Activated effector memory CD4-positive, alpha-beta T cell treated with Interleukin-2 at 50 U/mL for 16 hours (primary cell): ENCODE data around the gene A1BG.
"Not testable (repeated sequence)": the region's sequence is repeated elsewhere in the genome, so short reads cannot be mapped to it uniquely, and the experiment has no call there.

Experiments
- DNase-seq: peaks from one replicate; pipeline ENCODE4 v3.0.0-alpha.2; 2020

The A1BG gene

GRCh38 chr19:58356766-58357480, 3.6 kb upstream of the A1BG start:
- DNase-seq: no peak

GRCh38 chr19:58355908-58356765, 2.8 kb upstream of the A1BG start:
- DNase-seq: peak; percentile 34

DNA sequence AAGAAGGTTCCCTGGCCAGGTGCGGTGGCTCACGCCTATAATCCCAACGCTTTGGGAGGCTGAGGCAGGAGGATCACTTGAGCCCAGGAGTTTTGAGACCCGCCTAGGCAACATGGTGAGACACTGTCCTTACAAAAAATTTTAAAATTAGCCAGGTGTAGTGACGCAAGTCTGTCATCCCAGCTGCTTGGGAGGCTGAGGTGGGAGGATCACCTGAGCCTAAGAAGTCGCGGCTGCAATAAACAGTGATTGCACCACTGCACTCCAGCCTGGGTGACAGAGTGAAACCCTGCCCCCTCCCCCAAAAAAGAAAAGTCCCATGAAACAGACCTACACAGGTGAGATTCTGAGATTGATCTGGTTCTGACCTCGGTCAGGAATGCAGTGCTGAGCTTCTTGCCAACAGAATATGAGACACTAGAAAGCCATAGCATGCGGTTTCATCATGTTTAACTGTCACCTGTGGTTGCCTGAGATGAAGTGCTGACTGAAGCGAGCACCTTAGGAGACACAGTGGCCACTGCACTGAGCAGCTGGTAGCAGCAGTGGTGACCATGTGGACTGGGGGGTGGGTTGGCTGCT, 2.0 kb upstream of the A1BG start:
- no peak for DNase-seq

- no peak for DNase-seq
These were observed 1.3 kb upstream of the A1BG start for GRCh38 chr19:58354478-58355030.

DNA sequence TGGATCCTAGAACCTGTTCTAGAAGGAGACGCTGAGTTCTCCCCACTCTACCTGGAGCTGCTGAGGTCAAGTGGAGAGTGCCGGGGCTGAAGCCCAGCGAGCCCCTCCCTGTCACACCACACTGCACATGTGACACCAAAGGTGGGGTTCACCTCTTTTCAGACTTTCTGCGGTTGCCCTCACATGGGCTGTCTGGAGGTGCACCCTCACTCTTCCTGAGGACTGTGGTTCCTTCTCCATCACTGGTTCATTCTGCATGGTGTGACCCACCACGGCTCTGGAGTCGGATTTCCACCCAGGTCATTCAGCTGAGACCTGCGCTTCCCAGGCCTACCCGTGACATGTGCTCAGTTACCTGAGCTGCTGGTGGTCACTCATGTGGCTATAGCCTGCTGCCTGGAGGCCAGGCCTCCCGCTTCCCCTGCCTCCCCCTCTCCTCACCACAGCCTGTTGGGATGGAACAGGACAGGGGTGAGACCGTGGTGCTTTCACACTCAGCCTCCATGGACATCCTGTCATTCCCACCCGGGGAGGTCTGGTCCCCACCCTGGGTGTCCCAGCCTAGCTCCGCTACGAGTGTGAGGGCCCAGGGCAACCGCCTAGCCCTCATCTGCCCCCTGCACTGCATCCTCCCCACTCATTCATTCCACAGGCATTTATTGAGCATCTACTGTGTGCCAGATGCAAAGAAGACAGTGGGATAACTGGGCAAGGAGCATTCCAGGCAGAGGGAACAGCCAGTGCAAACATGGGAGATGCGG, 605 bp upstream of the A1BG start:
- DNase-seq: no peak

- DNase-seq: no peak
These were observed 1.1 kb downstream of the A1BG start for GRCh38 chr19:58351990-58352755.

DNA sequence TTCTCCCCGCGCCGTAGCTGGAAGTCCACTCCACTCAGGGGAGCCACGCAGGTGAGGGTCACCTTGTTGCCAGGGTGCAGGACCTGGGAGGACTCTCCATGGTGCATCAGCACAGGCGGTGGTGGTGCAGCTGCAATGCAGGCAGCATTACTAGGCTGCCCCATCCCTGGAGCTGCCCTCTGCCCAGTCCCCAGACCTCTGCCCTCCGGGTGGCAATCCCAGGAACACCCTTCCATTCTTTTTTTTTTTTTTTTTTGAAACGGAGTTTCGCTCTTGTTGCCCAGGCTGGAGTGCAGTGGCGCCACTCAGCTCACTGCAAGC, 1.8 kb downstream of the A1BG start:
- no peak for DNase-seq

GRCh38 chr19:58350871-58351557, 2.3 kb downstream of the A1BG start:
- no peak for DNase-seq

GRCh38 chr19:58350001-58350861, 3.1 kb downstream of the A1BG start:
- DNase-seq: no peak

DNA sequence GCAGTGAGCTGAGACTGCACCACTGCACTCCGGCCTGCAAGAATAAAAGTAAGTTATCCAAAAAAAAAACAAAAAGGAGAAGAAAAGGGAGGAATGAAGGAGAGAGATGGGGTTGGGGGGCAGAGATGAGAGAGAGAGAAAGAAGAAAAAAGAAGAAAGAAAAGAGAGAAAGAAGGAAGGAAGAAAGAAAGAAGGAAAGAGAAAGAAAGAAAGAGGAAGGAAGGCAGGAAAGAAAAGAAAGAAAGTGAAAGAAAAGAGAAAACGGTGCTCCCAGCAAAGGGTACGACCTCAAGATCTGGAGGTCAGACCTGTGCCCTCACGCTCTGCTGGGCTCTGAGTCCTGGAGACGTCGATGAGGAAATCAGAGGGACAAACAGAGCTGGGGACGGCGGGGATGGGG, 3.7 kb downstream of the A1BG start:
- no peak for DNase-seq

DNA sequence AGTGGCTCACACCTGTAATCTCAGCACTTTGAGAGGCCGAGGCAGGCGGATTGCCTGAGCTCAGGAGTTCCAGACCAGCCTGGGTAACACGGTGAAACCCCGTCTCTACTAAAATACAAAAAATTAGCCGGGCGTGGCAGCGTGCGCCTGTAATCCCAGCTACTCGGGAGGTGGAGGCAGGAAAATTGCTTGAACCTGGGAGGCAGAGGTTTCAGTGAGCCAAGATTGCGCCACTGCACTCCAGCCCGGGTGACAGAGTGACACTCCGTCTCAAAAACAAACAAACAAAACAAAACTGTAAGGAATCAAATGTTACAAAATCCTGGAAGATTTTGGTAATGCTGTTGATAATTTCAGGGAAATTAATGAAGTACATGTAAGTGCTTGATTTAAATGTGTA, 5.2 kb downstream of the A1BG start:
- DNase-seq: not testable (repeated sequence)

DNA sequence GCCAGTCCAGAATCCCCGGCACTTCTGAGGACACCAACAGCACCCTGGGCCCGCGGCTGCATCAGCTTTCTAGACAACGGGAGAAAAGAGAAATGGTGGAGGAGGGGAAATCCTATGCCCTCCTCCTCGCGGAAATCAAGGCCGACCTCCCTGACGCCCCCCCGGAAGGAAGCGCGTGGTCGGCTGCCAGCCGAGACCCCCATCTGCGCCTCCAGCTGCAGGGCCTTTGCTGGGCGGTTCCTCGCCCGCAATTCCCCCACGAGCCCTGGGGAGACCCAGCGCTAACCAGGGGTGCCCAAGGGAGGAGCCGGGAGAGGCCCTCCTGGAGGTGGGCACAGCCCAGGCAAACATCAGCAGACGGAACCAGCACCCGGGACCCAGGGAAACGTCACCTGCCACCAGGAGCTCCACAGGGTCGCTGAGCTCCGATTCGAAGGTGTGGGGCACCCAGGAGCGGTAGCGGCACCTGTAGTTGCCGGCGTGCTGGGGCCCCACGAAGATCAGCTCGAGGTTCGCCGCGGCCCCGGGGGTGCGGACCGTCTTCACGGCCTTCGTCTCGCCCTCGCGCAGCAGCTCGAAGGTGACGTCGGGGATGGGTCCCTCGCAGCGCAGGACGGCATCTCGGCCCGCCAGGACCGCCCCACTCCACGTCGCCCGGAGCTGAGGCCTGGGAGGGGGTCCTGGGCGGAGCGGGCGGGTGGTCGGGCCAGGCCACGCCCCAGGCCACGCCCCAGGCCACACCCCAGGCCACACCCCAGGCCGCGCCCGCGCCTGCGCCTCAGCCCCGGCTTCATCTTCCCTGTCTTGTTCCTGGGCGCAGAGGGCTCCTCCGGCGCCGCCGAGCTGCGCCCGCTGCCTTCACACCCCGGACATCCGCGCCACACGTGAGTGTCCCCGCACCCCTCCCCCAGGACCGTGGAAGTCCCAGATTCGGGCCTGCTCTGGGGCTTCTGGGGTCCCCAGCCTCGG, 6.0 kb downstream of the A1BG start:
- DNase-seq: peak; percentile 47

DNA sequence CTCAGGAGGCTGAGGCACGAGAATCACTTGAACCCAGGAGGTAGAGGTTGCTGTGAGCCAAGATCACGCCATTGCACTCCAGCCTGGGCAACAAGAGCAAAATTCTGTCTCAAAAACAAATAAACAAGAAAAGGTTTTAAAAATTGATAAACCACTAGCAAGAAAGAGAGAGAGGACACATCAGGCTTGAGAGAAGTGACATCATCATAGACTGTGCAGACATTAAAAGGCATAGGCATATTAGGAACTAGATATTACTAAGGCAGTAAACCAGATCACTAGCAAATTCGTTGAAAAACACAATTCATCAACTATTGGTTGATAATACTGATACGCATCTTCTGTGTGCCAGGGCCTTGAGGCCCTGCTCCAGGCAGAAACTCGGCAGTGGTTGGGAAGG, 7.7 kb downstream of the A1BG start:
- no peak for DNase-seq

DNA sequence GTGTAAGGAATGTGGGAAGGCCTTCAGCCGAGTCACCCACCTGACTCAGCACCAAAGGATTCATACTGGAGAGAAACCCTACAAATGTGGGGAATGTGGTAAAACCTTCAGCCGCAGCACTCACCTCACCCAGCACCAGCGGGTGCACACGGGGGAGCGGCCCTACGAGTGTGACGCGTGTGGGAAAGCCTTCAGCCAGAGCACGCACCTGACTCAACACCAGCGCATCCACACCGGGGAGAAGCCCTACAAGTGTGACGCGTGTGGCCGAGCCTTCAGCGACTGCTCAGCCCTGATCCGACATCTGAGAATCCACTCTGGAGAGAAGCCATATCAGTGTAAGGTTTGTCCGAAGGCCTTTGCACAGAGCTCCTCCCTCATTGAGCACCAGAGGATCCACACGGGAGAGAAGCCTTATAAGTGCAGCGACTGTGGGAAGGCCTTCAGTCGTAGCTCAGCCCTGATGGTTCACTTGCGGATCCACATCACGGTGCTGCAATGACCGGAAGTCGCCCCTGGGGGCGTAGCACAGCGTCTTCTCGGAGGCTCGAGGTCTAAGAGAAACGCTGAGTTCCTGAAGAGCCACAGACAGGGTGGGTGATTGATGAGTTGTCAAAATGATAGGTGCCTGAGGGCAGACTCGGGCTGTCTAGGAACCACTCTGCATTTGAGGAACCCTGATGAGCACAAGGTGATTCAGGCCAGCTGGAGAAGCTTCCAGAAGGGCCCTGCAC, 14.3 kb downstream of the A1BG start:
- DNase-seq: no peak

GRCh38 chr19:58338336-58338735, 15.0 kb downstream of the A1BG start:
- no peak for DNase-seq

DNA sequence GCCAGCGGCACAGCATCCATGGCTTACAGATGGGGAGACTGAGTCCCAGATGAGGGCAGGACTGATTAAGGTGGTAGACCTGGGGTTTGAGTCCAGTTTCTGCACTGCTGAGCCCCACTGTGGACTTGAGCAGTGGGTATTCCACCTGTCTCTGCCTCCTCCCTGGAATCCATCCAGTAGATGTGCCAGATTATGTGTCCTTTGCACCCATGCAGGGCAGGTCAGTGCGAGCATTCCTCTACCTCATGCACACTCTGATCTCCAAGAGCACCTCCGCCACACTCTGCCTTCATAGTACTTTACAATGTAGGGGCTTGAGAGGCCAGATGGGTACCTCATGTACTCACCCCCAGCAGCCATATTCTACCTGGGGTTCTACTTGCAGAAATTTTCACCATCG, 16.5 kb downstream of the A1BG start:
- no peak for DNase-seq

- no peak for DNase-seq
These were observed 17.1 kb downstream of the A1BG start for GRCh38 chr19:58336216-58336615.

- no peak for DNase-seq
These were observed 17.7 kb downstream of the A1BG start for GRCh38 chr19:58335630-58336029.
